A549 (cell line): ENCODE results near the gene RPL10. TPM values are rescaled to one million over a fixed set of nuclear protein-coding genes. Genes with fewer than 3 reads are reported as not detected.

Source experiments
- ATAC-seq, 2 experiments: fragments of 200-7000 bp in 1 of 2; fragments of >200 bp in 1 of 2; cut with Nextera tagmentation in 1 of 2; cut with Tn5 transposase in 1 of 2; 3 replicates each; pipeline versions ENCODE4 v1.8.0 to v1.9.1; 2018 to 2020; ENCODE audit warnings: mild to moderate bottlenecking in 1 of 2, moderate library complexity in 1 of 2
- CTCF ChIA-PET: fragments of 300-600 bp; sonication (Branson Sonifier 250); formaldehyde crosslinking; extraction: SDS; loops from one replicate; lab custom pipeline; 2021; ENCODE audit warnings: antibody characterized with exemption, inconsistent platforms; lab: Yijun Ruan, JAX
- POLR2A ChIA-PET: fragments of 350-600 bp; formaldehyde crosslinking; extraction: SDS; loops from one replicate; lab custom pipeline; 2021; ENCODE audit warnings: antibody characterized with exemption, inconsistent platforms; lab: Yijun Ruan, JAX
- DNase-seq, 2 experiments: peaks; one replicate each; pipeline versions ENCODE4 v3.0.0 to v3.0.0-alpha.2; 2011 to 2016; ENCODE audit warnings: low read depth in 1 of 2, low spot score in 1 of 2
- FAIRE-seq: peaks from 2 replicates; lab custom pipeline; 2011; peaks lifted over from hg19 to GRCh38; lab: Jason Lieb, UNC
- H3K27ac ChIP-seq, 2 experiments: fragments of >200 bp; sonication (Bioruptor Twin); formaldehyde crosslinking; 3 replicates each; pipeline ENCODE4 v1.5.1; 2016 to 2017
- H3K4me1 ChIP-seq: fragments of >200 bp; sonication (Bioruptor Twin); formaldehyde crosslinking; 3 replicates; pipeline ENCODE4 v1.6.1; 2016
- H3K4me2 ChIP-seq: fragments of >200 bp; sonication (Bioruptor Twin); formaldehyde crosslinking; 3 replicates; pipeline ENCODE4 v1.6.1; 2016
- H3K4me3 ChIP-seq: fragments of >200 bp; sonication (Bioruptor Twin); formaldehyde crosslinking; 3 replicates; pipeline ENCODE4 v1.5.1; 2016
- H3K9me3 ChIP-seq: fragments of >200 bp; sonication (Bioruptor Twin); formaldehyde crosslinking; 3 replicates; pipeline ENCODE4 v1.6.1; 2016
- CBX8 ChIP-seq: fragments of 200-600 bp; sonication (generic); IDR thresholded peaks from 2 replicates; pipeline ENCODE4 v1.6.1; 2016
- CEBPB ChIP-seq, 2 experiments: fragments of >200 bp in 1 of 2; sonication (Bioruptor Twin) in 1 of 2; formaldehyde crosslinking in 1 of 2; IDR thresholded peaks; 2 replicates each; pipeline ENCODE4 v1.6.1; 2012 to 2016
- CHD2 ChIP-seq: fragments of 150-350 bp; IDR thresholded peaks from 2 replicates; pipeline ENCODE4 v1.6.1; 2014; ENCODE audit warnings: low read length; ENCODE audit not compliant: partially characterized antibody
- CHD4 ChIP-seq: fragments of 200-600 bp; sonication (generic); IDR thresholded peaks from 2 replicates; pipeline ENCODE4 v1.6.1; 2016; ENCODE audit warnings: antibody characterized with exemption, mild to moderate bottlenecking, borderline replicate concordance
- EHMT2 ChIP-seq: fragments of 200-600 bp; sonication (generic); IDR thresholded peaks from 2 replicates; pipeline ENCODE4 v1.6.1; 2016; ENCODE audit warnings: antibody characterized with exemption, low read depth, mild to moderate bottlenecking, moderate library complexity
- FOSB ChIP-seq: fragments of 250-450 bp; sonication (Bioruptor Pico); IDR thresholded peaks from 2 replicates; pipeline ENCODE4 v1.5.0; 2020; ENCODE audit warnings: mild to moderate bottlenecking, moderate library complexity
- HOXA7 ChIP-seq: fragments of 250-450 bp; sonication (Bioruptor Pico); IDR thresholded peaks from 2 replicates; pipeline ENCODE4 v1.5.0; 2020; ENCODE audit warnings: mild to moderate bottlenecking, moderate library complexity
- HOXB5 ChIP-seq: fragments of 250-450 bp; sonication (Bioruptor Pico); IDR thresholded peaks from 2 replicates; pipeline ENCODE4 v1.5.0; 2020; ENCODE audit warnings: mild to moderate bottlenecking, moderate library complexity
- JUNB ChIP-seq: fragments of >200 bp; sonication (Bioruptor Twin); formaldehyde crosslinking; IDR thresholded peaks from 2 replicates; pipeline ENCODE4 v1.6.1; 2016
- NFE2L2 ChIP-seq: fragments of 150-350 bp; conservative IDR thresholded peaks from 2 replicates; pipeline ENCODE4 v1.6.1; 2014; ENCODE audit warnings: low read length
- NR3C1 ChIP-seq: fragments of >200 bp; sonication (Bioruptor Twin); formaldehyde crosslinking; IDR thresholded peaks from 3 replicates; pipeline ENCODE4 v1.6.1; 2017
- PHF8 ChIP-seq: fragments of 200-600 bp; sonication (generic); IDR thresholded peaks from 2 replicates; pipeline ENCODE4 v1.6.1; 2016; ENCODE audit warnings: low read depth, mild to moderate bottlenecking, antibody characterized with exemption, moderate library complexity, borderline replicate concordance
- RARB ChIP-seq: fragments of 250-450 bp; sonication (Bioruptor Pico); IDR thresholded peaks from 2 replicates; pipeline ENCODE4 v1.8.0; 2021; ENCODE audit warnings: mild to moderate bottlenecking, moderate library complexity
- RNF2 ChIP-seq: fragments of 200-600 bp; sonication (generic); IDR thresholded peaks from 2 replicates; pipeline ENCODE4 v1.6.1; 2016; ENCODE audit warnings: low read depth, mild to moderate bottlenecking, antibody characterized with exemption, moderate library complexity, borderline replicate concordance
- TP53 ChIP-seq: fragments of 250-450 bp; sonication (Bioruptor Pico); IDR thresholded peaks from 2 replicates; pipeline ENCODE4 v1.5.0; 2021; ENCODE audit warnings: mild to moderate bottlenecking, moderate library complexity
- ZC3H11A ChIP-seq: fragments of 450-650 bp; IDR thresholded peaks from 2 replicates; pipeline ENCODE4 v1.6.1; 2014; ENCODE audit warnings: antibody characterized with exemption, mild to moderate bottlenecking
- WGBS: methylation state at CpG from one replicate; pipeline ENCODE4 v1.1.6; 2017; ENCODE audit errors: missing lambda C conversion rate; 5-methylcytosine and 5-hydroxymethylcytosine counted together
- polyA plus RNA-seq, 4 experiments: library from polyadenylated mRNA; depleted of rRNA in 3 of 4; stranded (reverse); fragments of >200 nt; fragmentation: RNase III in 1 of 4; extraction: RNeasy Plus Mini Kit Qiagen cat#74134 plus additional on column Dnase treatment in 1 of 4; gene quantifications; 2 replicates in 3 of 4; 3 replicates in 1 of 4; pipeline ENCODE4 v1.2.3, GENCODE V29; 2011 to 2017
- TF ChIP-seq, protein P1 (sequence below): fragments of 450-650 bp; IDR thresholded peaks from 2 replicates; pipeline ENCODE4 v1.6.1; 2014; ENCODE audit warnings: antibody characterized with exemption
- TF ChIP-seq, protein P2 (sequence below): fragments of 200-600 bp; sonication (generic); IDR thresholded peaks from 2 replicates; pipeline ENCODE4 v1.6.1; 2016; ENCODE audit warnings: antibody characterized with exemption, mild to moderate bottlenecking, moderate library complexity
- TF ChIP-seq, protein P3 (sequence below): IDR thresholded peaks from 2 replicates; pipeline ENCODE4 v1.6.1; 2012; ENCODE audit warnings: low read depth, borderline replicate concordance
- TF ChIP-seq, protein P4 (sequence below): IDR thresholded peaks from 2 replicates; pipeline ENCODE4 v1.6.1; 2012
- TF ChIP-seq, protein P5 (sequence below): fragments of >200 bp; sonication (Bioruptor Twin); formaldehyde crosslinking; IDR thresholded peaks from 3 replicates; pipeline ENCODE4 v1.6.1; 2016
- TF ChIP-seq, protein P6 (sequence below): fragments of 150-350 bp; IDR thresholded peaks from 2 replicates; pipeline ENCODE4 v1.6.1; 2014; ENCODE audit warnings: low read depth, mild to moderate bottlenecking, low read length
- TF ChIP-seq, protein P7 (sequence below): fragments of >200 bp; sonication (Bioruptor Twin); formaldehyde crosslinking; IDR thresholded peaks from 2 replicates; pipeline ENCODE4 v1.6.1; 2016

Gene RPL10
- polyA plus RNA-seq, 2 of the 4 experiments (the other 2 are of a cell fraction) = 3,216 to 4,804 TPM

DNA sequence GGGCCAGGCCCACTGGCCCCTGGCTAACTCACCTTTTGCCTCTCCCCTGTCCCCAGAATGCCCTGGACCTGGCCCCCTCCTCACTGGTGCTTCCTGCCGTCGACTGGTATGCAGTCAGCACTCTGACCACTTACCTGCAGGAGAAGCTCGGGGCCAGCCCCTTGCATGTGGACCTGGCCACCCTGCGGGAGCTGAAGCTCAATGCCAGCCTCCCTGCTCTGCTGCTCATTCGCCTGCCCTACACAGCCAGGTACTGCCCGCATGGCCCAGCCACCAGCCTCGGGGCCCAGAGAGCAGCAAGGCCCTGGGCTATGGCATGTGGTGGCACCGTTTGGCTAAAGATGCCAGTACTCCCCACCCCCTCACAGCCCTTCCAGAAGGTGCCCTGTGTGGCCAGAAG is 34.0 kb downstream of the RPL10 start:
- ChIA-PET CTCF (interaction anchor here (0.5 to 1.7 kb wide), 4 partner anchors 16 to 487 kb away, joined by 3 to 4 read pairs (median 3); no protein-coding TSS in a partner anchor), POLR2A (no interaction called here)
- Histone ChIP-seq H3K4me3 (no peak overlapping the region), H3K27ac (no peak overlapping the region), H3K4me1 (peaks cover 14% of the 10 kb centered on the region; the same call in 2 of the 3 replicates), H3K9me3 (no peaks in the 10 kb centered on the region), H3K4me2 (no peak overlapping the region)
- TF ChIP-seq RARB (CRISPR knock-in tag) (no peak), CBX8 (no peak), EHMT2 (no peak), HOXB5 (CRISPR knock-in tag) (no peak), FOSB (CRISPR knock-in tag) (no peak), CHD4 (no peak), TP53 (CRISPR knock-in tag) (no peak), NR3C1 (no peak), RNF2 (no peak), CEBPB (IDR thresholded peaks at IDR 0.05) (no peak), NFE2L2 (no peak), CHD2 (no peak), ZC3H11A (no peak)
- TF ChIP-seq, protein P1, sequence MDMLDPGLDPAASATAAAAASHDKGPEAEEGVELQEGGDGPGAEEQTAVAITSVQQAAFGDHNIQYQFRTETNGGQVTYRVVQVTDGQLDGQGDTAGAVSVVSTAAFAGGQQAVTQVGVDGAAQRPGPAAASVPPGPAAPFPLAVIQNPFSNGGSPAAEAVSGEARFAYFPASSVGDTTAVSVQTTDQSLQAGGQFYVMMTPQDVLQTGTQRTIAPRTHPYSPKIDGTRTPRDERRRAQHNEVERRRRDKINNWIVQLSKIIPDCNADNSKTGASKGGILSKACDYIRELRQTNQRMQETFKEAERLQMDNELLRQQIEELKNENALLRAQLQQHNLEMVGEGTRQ = no peak
- TF ChIP-seq, protein P2, sequence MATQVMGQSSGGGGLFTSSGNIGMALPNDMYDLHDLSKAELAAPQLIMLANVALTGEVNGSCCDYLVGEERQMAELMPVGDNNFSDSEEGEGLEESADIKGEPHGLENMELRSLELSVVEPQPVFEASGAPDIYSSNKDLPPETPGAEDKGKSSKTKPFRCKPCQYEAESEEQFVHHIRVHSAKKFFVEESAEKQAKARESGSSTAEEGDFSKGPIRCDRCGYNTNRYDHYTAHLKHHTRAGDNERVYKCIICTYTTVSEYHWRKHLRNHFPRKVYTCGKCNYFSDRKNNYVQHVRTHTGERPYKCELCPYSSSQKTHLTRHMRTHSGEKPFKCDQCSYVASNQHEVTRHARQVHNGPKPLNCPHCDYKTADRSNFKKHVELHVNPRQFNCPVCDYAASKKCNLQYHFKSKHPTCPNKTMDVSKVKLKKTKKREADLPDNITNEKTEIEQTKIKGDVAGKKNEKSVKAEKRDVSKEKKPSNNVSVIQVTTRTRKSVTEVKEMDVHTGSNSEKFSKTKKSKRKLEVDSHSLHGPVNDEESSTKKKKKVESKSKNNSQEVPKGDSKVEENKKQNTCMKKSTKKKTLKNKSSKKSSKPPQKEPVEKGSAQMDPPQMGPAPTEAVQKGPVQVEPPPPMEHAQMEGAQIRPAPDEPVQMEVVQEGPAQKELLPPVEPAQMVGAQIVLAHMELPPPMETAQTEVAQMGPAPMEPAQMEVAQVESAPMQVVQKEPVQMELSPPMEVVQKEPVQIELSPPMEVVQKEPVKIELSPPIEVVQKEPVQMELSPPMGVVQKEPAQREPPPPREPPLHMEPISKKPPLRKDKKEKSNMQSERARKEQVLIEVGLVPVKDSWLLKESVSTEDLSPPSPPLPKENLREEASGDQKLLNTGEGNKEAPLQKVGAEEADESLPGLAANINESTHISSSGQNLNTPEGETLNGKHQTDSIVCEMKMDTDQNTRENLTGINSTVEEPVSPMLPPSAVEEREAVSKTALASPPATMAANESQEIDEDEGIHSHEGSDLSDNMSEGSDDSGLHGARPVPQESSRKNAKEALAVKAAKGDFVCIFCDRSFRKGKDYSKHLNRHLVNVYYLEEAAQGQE = no peak
- TF ChIP-seq, protein P3, sequence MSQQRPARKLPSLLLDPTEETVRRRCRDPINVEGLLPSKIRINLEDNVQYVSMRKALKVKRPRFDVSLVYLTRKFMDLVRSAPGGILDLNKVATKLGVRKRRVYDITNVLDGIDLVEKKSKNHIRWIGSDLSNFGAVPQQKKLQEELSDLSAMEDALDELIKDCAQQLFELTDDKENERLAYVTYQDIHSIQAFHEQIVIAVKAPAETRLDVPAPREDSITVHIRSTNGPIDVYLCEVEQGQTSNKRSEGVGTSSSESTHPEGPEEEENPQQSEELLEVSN = no peak
- TF ChIP-seq, protein P4, sequence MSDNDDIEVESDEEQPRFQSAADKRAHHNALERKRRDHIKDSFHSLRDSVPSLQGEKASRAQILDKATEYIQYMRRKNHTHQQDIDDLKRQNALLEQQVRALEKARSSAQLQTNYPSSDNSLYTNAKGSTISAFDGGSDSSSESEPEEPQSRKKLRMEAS = no peak
- TF ChIP-seq, protein P5, sequence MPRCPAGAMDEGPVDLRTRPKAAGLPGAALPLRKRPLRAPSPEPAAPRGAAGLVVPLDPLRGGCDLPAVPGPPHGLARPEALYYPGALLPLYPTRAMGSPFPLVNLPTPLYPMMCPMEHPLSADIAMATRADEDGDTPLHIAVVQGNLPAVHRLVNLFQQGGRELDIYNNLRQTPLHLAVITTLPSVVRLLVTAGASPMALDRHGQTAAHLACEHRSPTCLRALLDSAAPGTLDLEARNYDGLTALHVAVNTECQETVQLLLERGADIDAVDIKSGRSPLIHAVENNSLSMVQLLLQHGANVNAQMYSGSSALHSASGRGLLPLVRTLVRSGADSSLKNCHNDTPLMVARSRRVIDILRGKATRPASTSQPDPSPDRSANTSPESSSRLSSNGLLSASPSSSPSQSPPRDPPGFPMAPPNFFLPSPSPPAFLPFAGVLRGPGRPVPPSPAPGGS = no peak
- FAIRE-seq = no peak
- no peak for ATAC-seq
- no peak for DNase-seq
- WGBS = 90% methylated on average over 2 of the region's 8 CpGs

DNA sequence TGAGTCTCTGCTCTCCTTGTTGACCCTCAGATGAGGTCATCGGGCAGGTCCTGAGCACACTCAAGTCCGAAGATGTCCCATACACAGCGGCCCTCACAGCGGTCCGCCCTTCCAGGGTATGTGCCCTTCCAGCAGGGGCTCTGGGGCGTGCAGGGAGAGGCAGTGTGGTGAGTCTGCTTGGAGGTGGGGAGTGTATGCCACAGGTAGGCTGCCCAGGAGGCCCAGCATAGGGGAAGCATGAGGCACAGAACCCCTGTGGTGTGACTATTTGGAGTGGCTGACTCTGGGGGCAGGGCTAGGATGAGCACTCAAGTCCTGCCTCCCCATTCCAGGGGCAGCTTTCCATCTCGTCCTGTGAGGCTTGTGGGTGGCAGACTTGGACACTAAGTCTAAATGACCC is 35.4 kb downstream of the RPL10 start:
- peaks cover 16% of the 10 kb centered on the region; the same call in 2 of the 3 replicates for H3K4me1 ChIP-seq
- no peak overlapping the region for H3K4me2 ChIP-seq
- ATAC-seq (no peak), DNase-seq (no peak), FAIRE-seq (no peak)
- no peak overlapping the region for H3K4me3 ChIP-seq
- H3K27ac ChIP-seq = no peak overlapping the region
- H3K9me3 ChIP-seq = no peaks in the 10 kb centered on the region
- TF ChIP-seq, protein P6, sequence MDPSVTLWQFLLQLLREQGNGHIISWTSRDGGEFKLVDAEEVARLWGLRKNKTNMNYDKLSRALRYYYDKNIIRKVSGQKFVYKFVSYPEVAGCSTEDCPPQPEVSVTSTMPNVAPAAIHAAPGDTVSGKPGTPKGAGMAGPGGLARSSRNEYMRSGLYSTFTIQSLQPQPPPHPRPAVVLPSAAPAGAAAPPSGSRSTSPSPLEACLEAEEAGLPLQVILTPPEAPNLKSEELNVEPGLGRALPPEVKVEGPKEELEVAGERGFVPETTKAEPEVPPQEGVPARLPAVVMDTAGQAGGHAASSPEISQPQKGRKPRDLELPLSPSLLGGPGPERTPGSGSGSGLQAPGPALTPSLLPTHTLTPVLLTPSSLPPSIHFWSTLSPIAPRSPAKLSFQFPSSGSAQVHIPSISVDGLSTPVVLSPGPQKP = no peak
- no peak for TF ChIP-seq JUNB
- TF ChIP-seq HOXA7 = no peak
- TF ChIP-seq FOSB (CRISPR knock-in tag) = no peak
- TF ChIP-seq, protein P7, sequence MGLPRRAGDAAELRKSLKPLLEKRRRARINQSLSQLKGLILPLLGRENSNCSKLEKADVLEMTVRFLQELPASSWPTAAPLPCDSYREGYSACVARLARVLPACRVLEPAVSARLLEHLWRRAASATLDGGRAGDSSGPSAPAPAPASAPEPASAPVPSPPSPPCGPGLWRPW = no peak
- TF ChIP-seq PHF8 = no peak
- CTCF ChIA-PET = interaction anchor here (1.7 kb wide), 1 partner anchor 17 kb away, joined by 3 read pairs; no protein-coding TSS in a partner anchor
- 85% methylated on average over 5 of the region's 7 CpGs for WGBS
- POLR2A ChIA-PET = no interaction called here
